ENCODE results near the gene SMAD4. TPM values are rescaled to one million over a fixed set of nuclear protein-coding genes. Genes with fewer than 3 reads are reported as not detected.

SMAD4 gene
- total RNA-seq, 1 experiment from 2014 or later = 60.7 TPM

DNA sequence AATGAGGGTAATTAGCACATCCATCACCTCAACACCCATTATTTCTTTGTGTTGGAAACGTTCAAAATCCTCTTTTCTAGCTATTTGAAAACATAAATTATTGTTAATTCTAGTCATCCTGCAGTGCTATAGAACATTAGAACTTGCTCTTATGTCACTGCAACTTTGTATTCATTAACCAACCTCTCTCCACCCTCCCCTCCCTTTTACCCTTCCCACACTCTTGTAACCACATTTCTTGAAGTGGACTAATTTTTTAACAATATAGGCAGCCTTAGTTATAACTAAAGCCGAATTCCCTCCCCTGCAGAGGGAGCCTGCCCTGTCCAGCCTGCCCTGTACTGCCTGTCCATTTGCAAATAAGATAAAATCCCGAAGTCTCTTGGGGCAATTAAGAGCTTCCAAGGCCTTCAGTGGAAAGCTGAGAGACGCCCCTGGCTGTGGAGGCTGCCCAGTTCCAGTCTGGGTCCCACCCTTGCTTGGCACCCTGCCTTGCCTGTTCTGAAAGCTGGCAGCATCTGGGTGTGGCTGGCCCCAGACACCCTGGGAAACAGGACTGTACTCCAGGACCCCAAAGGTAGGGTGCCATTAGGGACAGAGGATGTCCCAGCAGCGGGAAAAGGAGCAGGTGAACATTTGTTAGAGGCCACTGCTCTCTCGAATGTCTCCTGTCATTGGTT is 102.4 kb downstream of the SMAD4 start:
- no peak for DNase-seq
- ChIA-PET POLR2A (ENCODE audit: unreplicated experiment) (no interaction called here), CTCF (interaction anchor here (0.7 kb wide), 1 partner anchor 360 kb away, joined by 4 read pairs; no protein-coding TSS in a partner anchor)
- Histone ChIP-seq H3K27ac (no peak overlapping the region), H3K27me3 (ENCODE audit: insufficient read depth, low read depth) (no peaks in the 10 kb centered on the region), H3K4me1 (replicated peaks; ENCODE audit: insufficient read depth) (peaks cover 16% of the 10 kb centered on the region), H3F3A (ENCODE audit: insufficient read depth, low read depth) (peaks cover 27% of the 10 kb centered on the region; the same call in 1 of the 2 replicates), H3K9me3 (ENCODE audit: insufficient read depth, low read depth) (no peaks in the 10 kb centered on the region), H3K36me3 (ENCODE audit: low read depth) (no peaks in the 10 kb centered on the region), H3K4me2 (no peak overlapping the region), H3K9me2 (ENCODE audit: insufficient read depth) (no peaks in the 10 kb centered on the region), H4K20me1 (ENCODE audit: insufficient read depth) (no peaks in the 10 kb centered on the region), H2AFZ (no peak overlapping the region), H3K4me3 (no peak overlapping the region), H3K79me2 (ENCODE audit: low read depth) (no peaks in the 10 kb centered on the region)
- BruUV-seq (replicated peaks) = no TSS peak
- intact Hi-C loops (cut with micrococcal nuclease; ENCODE audit: unreplicated experiment) = no loop called here
- TF ChIP-seq EZH2 (IDR thresholded peaks at IDR 0.05; ENCODE audit: low read depth) = no peak
- TF ChIP-seq, protein P1, sequence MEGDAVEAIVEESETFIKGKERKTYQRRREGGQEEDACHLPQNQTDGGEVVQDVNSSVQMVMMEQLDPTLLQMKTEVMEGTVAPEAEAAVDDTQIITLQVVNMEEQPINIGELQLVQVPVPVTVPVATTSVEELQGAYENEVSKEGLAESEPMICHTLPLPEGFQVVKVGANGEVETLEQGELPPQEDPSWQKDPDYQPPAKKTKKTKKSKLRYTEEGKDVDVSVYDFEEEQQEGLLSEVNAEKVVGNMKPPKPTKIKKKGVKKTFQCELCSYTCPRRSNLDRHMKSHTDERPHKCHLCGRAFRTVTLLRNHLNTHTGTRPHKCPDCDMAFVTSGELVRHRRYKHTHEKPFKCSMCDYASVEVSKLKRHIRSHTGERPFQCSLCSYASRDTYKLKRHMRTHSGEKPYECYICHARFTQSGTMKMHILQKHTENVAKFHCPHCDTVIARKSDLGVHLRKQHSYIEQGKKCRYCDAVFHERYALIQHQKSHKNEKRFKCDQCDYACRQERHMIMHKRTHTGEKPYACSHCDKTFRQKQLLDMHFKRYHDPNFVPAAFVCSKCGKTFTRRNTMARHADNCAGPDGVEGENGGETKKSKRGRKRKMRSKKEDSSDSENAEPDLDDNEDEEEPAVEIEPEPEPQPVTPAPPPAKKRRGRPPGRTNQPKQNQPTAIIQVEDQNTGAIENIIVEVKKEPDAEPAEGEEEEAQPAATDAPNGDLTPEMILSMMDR (conservative IDR thresholded peaks at IDR 0.05) = no peak

DNA sequence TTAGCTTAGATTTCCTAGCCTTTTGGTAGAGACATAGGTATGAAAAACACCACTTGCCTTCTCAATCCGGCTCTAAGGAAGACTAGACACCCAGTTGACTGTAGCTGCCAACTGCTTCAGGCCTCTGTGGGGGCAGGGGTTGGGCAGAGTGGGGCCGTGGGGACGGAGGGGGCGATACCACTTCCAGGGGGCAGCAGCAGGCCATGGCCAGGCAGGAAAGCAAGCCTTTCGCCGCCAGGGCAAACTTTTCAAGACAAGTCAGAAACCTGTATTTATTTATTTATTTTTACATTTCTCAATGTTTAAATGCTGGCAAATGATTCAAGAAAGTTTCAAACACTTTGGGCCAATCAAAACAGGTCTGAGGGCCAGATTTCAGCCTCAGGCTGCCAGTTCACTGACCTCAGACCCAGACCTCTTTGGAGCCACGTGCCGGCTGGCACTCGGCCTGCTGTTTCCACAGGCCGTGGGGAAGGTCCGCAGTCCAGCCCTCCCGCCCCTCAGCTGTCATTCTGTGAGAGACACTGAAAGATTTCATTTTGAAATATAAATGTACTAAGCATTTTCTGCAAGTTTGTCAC is 103.7 kb downstream of the SMAD4 start:
- DNase-seq = no peak
- peaks cover 33% of the 10 kb centered on the region; the same call in 1 of the 2 replicates for H3F3A ChIP-seq (ENCODE audit: insufficient read depth, low read depth)
- H3K27ac ChIP-seq = no peak overlapping the region
- no peaks in the 10 kb centered on the region for H3K9me2 ChIP-seq (ENCODE audit: insufficient read depth)
- no peak overlapping the region for H2AFZ ChIP-seq
- no peak overlapping the region for H3K4me2 ChIP-seq
- intact Hi-C loops (cut with micrococcal nuclease; ENCODE audit: unreplicated experiment) = no loop called here
- peaks cover 29% of the 10 kb centered on the region for H3K4me1 ChIP-seq (replicated peaks; ENCODE audit: insufficient read depth)
- H3K4me3 ChIP-seq = no peak overlapping the region
- H4K20me1 ChIP-seq (ENCODE audit: insufficient read depth) = no peaks in the 10 kb centered on the region
- H3K27me3 ChIP-seq (ENCODE audit: insufficient read depth, low read depth) = no peaks in the 10 kb centered on the region
- H3K36me3 ChIP-seq (ENCODE audit: low read depth) = no peaks in the 10 kb centered on the region
- no peaks in the 10 kb centered on the region for H3K79me2 ChIP-seq (ENCODE audit: low read depth)
- TF ChIP-seq EZH2 (IDR thresholded peaks at IDR 0.05; ENCODE audit: low read depth) = no peak
- TF ChIP-seq, protein P1 (conservative IDR thresholded peaks at IDR 0.05) = no peak
- POLR2A ChIA-PET (ENCODE audit: unreplicated experiment) = interaction anchor here (0.6 kb wide), 1 partner anchor 103 kb away, joined by 3 read pairs; the partner anchor contains the start of gene SMAD4
- no TSS peak for BruUV-seq (replicated peaks)
- CTCF ChIA-PET = no interaction called here
- no peaks in the 10 kb centered on the region for H3K9me3 ChIP-seq (ENCODE audit: insufficient read depth, low read depth)

Other genes starting within 250 kb of the SMAD4 start
- not detected in 2 replicates for gene MRO, start 210.2 kb upstream of the SMAD4 start, total RNA-seq (2021)
- 24.6 and 27.9 TPM in 2 replicates for gene ME2, start 151.1 kb upstream of the SMAD4 start, total RNA-seq (2021)
- 5.2 and 6.0 TPM in 2 replicates for gene ELAC1, start 62.2 kb upstream of the SMAD4 start, total RNA-seq (2021)
- 21.1 and 26.2 TPM in 2 replicates for gene MEX3C, start 167.5 kb downstream of the SMAD4 start, total RNA-seq (2021)